GM19043 (cell line): ENCODE measurements around the gene MASP2.
"Not testable (repeated sequence)": the region's sequence is repeated elsewhere in the genome, so short reads cannot be mapped to it uniquely, and the experiment has no call there.

ENCODE experiments used
- ATAC-seq: cut with Tn5 transposase; IDR thresholded peaks from one replicate; pipeline ENCODE4 v1.9.1; 2021; ENCODE audit warnings: low read depth; ENCODE audit not compliant: unreplicated experiment

MASP2 gene

DNA sequence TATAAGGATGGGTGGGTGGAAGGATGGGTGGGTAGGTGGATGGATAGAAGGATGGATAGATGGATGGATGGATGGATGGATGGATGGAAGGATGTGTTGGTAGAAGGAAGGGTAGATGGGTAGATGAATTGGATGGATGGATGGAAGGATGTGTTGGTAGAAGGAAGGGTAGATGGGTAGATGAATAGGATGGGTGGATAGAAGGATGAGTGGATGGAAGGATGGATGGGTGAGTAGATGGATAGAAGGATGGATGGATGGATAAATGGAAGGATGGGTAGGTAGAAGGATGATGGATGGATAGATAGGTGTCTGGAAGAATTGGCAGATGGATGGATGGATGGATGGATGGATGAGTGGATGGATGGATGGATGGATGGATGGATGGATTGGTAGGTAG is 6.0 kb downstream of the MASP2 start:
- ATAC-seq: no peak

DNA sequence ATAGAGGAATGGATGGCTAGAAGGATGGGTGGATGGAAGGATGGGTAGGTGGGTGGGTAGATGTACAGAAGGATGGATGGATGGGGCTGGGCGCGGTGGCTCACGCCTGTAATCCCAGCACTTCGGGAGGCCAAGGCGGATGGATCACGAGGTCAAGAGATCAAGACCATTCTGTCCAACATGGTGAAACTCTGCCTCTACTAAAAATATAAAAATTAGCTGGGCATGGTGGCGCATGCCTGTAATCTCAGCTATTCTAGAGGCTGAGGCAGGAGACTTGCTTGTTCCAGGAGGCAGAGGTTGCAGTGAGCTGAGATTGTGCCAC is 7.0 kb downstream of the MASP2 start:
- ATAC-seq: not testable (repeated sequence)

DNA sequence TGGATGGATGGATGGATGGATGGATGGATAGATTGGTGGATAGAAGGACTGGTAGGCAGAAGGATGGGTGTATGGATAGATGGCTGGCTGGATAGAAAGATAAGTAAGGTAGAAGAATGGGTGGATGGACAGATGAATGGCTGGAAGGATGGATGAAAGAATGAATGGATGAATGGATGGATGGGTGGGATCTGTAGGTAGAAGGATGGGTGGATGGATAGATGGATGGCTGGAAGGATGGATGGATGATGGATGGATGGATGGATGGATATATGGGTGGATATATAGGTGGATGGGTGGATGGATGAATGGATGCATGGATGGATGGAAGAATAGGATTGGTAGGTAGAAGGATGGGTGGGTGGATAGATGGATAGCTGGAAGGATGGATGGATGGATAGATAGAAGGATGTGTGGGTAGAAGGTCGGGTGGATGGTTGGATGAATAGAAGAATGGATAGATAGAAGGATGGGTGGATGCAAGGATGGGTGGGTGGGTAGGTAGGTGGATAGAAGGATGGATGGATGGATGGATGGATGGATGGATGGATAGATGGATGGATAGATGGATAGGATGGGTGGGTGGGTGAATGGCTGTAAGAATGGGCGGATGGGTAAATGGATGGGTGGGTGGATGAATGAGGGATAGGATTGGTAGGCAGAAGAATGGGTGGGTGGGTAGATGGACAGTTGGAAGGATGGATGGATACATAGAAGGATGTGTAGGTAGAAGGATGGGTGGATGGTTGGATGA is 7.5 kb downstream of the MASP2 start:
- no peak for ATAC-seq

DNA sequence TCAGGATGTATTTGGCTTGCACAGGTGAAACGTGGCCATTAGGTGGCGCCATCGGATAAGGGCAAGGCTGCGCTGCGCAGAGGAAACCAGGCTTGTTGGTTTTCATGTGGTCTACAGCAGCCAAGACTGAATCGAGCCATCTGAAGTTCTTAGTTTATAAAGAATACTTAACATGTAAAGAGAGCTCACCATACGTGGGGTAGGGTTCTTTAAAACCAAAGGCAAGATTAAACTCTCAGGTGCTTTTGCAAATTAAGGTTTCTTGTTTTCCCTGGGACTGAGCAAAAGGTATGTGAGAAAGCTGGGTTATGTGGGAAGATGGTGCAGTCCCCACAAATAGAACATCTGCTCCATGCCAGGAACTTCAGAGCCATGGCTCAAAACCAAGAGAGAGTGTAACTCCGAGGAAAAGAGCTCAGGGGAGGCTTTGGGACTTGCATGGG is 9.3 kb downstream of the MASP2 start:
- no peak for ATAC-seq

DNA sequence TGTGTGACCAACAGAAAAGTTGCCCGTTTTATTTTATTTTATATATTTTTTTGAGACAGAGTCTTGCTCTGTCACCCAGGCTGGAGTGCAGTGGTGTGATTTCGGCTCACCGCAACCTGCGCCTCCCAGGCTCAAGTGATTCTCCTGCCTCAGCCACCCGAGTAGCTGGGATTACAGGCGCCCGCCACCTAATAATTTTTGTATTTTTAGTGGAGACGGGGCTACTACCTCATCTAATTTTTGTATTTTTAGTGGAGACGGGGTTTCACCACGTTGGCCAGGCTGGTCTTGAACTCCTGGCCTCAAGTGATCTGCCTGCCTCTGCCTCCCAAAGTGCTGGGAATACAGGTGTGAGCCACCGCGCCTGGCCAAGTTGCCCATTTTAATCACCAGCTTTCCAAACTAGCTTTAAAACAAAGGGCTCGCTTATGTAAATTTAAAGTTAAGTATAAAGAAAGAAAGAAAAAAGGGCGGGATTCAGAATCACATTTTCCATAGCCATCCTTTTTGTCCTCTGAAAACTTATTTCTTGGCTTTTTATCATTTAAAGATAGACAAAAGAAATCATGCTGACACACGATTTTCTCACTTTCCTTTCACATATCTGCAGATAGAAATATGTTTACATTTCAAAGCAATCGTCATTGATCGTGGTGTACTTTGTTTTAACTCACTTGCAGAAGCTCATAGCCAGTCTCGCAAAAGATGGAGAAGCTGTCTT is 9.9 kb downstream of the MASP2 start:
- not testable (repeated sequence) for ATAC-seq

DNA sequence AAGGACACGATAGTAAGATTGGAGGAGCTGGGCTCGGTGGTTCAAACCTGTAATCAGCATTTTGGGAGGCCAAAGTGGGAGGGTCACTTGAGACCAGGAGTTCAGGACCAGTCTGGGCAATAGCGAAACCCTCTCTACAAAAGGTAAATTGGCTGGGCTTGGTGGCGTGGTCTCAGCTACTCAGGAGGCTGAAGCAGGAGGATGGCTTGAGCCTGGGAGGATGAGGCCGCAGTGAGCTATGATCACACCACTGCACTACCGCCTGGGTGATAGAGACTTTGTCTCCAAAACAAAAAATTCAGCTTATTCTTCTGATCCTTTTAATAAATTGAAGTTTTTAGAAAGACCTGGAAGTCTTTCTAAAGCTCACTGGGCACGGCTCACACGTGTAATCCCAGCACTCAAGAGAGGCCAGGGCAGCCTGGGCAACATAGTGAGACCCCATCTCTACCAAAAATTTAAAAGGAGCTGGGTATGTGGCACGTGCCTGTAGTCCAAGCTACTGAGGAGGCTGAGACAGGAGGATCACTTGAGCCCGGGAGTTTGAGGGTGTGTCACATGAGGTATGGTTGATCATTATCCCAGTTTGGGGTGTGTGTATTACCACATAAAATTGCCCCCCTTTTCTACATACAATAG is 15.3 kb downstream of the MASP2 start:
- no peak for ATAC-seq

DNA sequence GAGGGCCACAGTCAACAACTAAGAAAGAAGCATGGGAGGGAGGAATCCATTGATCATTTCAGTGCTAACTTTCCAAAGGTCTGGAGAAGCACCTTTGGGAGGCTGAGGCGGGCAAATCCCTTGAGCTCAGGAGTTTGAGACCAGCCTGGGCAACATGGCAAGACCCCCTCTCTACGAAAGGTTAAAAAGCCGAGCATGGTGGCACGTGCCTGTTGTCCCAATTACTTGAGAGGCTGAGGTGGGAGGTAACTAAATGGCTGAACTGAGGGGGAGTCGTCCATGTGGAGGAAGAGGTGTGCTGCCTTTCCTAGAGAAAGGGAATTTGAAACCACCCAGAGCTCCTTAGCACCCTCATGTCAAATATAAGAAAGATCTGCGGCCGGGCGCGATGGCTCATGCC is 16.2 kb downstream of the MASP2 start:
- ATAC-seq: no peak

DNA sequence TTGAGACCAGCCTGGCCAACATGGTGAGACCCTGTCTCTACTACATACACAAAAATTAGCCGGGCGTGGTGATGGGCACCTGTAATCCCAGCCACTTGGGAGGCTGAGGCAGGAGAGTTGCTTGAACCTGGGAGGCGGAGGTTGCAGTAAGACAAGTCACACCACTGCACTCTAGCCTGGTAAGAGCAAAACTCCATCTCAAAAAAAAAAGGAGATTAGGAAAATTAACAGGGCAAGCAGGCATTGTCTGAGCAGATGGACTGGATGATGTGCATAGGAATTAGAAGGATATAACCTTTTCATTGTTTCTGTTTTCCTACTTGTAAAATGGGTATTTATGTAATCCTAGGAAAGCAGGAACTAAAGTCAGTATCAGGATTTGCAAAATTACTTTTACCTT is 19.0 kb downstream of the MASP2 start:
- ATAC-seq: no peak

DNA sequence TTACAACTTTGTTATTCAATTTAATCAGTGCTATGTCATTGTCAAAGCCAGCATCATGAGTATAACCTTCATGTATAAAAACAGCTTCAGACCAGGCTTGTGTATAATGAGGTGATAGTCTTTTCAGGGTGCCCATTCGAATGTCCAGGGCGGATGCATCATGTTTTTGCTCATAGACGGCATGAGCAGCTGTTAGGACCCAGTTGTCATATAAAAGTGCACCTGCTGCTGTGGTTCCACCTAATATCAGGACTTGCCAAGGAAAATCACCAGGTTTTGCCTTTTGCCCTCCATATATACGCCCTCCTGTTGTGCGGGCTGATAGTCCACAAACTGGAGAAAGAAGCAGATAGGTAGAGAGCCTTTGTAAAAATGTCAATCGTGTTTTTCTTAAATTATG is 19.7 kb downstream of the MASP2 start:
- no peak for ATAC-seq

DNA sequence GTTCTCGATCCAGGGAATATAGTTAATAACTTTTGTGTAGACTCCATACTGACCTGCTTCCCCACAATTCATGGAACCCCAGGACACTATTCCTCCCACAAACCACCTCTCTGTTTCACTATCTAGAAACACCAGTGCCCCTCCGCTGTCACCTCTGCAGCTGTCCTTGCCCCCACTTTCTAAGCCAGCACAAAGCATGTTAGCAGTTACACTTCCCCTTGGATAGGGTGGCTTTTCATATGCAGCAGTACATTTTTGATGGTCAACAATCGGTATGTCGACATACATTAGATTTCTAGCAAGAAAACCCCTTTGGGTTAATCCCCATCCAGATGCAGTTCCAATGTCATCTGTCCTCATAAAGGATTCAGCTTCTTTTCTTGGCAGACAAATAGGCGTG is 20.1 kb downstream of the MASP2 start:
- no peak for ATAC-seq

DNA sequence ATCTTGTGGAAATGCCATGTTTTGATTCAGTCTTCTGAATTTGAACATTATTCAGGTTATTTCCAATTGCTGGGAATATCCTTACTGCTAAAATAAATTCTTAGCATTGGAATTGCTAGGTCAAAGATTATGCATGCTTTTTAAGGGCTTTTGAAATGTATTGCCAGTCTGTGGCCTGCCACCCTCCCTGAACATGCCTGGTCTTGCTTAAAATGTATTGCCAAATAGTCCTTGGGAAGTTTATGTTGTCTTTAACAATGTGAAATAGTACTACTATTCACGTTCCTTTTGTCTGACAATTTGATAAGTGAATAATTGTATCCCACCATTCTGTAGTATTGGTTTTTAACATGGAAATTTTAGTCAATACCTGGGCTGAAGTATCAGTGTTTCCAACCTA is 21.0 kb downstream of the MASP2 start:
- no peak for ATAC-seq

DNA sequence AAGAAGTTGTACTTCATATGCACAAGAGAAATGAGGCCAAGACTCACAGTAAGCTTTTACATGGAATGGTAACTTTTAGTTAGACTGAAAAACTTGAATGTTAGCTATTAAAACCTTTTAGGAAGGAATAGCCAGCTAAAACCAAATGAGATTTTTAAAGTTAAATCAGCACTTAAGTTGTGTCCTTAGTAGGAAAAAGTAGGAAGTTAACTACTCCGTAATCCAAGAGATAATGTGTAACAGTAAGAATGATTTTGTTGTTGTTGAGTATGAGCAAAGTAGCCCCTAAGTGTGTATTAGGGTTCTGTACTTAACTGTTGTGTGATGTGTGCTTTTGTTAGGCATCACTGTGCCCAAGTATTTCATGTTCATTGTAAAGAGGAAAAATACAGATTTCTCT is 21.4 kb downstream of the MASP2 start:
- no peak for ATAC-seq

DNA sequence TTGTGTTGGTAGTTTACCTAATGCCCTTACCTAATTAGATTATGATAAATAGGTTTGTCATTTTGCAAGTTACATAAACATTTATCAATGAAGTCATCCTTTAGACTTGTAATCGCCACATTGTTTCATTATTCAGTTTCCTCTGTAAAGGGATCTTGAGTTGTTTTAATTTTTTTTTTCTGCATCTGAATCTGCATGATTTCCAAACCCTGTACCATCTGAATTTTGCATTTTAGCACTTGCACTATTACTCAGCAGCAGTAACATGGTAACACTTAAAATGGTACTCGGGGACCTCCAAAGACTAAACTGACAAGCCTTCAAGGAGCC is 22.2 kb downstream of the MASP2 start:
- ATAC-seq: no peak

DNA sequence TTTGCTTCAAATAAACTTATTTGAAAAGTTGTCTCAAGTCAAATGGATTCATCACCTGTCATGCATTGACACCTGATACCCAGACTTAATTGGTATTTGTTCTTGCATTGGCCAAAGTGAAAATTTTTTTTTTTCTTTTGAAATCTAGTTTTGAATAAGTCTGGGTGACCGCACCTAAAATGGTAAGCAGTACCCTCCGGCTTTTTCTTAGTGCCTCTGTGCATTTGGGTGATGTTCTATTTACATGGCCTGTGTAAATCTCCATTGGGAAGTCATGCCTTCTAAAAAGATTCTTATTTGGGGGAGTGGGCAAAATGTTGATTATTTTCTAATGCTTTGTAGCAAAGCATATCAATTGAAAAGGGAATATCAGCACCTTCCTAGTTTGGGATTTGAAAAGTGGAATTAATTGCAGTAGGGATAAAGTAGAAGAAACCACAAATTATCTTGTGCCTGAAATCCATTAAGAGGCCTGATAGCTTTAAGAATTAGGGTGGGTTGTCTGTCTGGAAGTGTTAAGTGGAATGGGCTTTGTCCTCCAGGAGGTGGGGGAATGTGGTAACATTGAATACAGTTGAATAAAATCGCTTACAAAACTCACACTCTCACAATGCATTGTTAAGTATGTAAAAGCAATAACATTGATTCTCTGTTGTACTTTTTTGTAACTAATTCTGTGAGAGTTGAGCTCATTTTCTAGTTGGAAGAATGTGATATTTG is 22.7 kb downstream of the MASP2 start:
- no peak for ATAC-seq

DNA sequence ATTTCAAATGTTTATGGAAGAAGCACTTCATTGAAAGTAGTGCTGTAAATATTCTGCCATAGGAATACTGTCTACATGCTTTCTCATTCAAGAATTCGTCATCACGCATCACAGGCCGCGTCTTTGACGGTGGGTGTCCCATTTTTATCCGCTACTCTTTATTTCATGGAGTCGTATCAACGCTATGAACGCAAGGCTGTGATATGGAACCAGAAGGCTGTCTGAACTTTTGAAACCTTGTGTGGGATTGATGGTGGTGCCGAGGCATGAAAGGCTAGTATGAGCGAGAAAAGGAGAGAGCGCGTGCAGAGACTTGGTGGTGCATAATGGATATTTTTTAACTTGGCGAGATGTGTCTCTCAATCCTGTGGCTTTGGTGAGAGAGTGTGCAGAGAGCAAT is 23.8 kb downstream of the MASP2 start:
- ATAC-seq: no peak

DNA sequence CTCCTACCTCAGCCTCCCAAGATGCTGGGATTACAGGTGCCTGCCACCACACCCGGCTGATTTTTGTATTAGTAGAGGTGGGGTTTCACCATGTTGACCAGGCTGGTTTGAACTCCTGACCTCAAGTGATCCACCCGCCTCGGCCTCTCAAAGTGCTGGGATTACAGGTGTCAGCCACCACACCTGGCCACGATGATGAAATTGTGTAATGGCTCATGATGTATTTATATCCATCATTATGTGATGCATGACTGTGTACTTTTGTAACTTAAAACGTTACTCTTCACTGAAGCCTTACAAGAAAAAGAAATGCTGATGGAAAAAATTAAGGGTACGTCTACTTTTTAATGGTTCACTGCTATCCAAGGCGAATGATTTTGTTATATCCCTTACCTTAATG is 27.1 kb downstream of the MASP2 start:
- no peak for ATAC-seq

DNA sequence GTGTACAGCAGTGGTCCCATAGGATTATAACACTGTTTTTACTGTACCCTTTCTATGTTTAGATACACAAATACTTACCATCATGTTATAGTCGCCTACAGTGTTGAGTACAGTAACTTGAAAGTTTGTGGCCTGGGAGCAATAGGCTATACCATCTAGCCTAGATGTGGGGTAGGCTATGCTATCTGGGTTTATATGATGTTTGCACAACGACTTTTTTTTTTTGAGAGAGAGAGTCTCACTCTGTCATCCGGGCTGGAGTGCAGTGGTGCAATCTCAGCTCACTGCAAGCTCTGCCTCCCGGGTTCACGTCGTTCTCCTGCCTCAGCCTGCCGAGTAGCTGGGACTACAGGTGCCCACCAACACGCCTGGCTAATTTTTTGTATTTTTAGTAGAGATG is 27.7 kb downstream of the MASP2 start:
- not testable (repeated sequence) for ATAC-seq

DNA sequence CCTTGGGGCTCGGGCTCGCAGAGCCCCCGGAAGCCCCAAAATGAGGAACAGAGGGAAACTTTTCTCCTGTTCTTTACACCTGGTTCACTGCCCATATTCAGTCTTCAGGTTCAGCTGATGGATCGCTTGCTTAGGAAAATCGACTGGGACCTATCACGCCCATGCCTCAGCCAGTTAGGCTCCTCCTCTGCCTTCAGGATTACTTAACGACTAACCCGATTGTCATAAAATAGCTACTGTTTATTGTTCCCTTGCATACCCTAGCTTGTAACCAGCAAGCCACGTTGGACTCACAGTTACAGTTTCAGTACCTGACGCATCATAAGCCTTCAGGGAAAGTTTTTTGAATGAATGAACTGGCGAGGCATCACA is 33.9 kb downstream of the MASP2 start:
- no peak for ATAC-seq

DNA sequence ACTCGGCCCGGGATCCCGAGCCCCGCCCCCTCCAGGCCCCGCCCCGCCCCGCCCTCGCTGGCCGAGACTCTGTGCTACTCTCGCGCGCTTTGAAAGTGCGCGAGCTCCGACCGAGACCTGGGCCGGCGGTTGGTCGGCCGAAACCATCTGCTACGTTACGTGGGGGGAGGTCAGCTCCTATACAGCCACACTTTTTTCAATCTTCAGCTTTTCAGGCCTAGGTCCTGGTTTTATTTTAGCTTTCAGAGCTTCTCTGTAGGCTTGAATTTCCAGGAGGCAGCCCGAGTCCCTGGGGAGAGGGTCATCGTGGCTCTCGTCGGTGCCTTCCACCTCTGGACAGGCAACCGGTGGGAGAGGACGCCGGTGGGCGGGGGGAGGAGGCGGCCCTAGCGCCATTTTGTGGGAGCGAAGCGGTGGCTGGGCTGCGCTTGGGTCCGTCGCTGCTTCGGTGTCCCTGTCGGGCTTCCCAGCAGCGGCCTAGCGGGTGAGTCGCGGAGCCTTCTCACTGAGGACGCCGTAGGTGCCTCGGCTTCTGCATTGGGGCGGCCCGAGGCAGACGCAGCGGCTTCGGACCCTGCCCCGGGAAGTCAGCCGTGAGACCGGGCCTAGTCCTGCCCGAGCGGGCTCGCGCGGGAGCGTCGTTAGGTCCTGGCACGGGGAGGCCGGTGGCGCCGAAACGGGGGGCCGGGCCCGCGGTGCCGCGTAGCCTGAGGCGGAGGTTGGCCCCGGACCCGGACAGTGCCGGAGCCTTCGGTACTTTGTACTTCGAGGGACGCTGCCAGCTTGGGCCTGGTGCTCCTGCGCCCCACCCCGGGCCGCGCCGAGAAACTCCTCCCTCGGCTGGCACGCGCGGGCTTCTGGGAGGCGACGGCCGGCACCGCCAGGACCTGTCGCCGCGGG is 34.5 kb downstream of the MASP2 start, which contains the start of gene TARDBP:
Gene TARDBP (plus strand): TSS at position 395 of the 900 bp plus-strand sequence. CDS start 1,074 bp downstream, outside the sequence.
- peak; percentile 85 for ATAC-seq

DNA sequence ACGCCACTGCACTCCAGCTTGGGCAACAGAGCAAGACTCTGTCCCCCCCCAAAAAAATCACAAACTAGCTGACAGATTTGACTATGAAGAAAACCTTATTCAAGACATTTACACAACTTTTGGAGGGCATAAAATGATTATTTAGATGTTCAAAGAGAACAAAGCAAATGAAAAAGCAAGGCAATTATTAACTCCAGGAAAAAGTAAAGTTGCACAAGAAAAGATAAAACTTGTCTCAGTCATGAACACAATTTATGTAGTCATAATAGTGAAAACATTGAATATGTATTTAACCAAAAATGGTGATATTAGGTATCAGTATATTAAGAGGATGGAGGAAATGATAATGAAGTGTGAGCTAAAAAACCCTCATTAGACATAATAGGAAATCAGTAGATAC is 46.5 kb downstream of the MASP2 start:
- ATAC-seq: no peak
